GM23338 (cell line): ENCODE data around the gene MCTP1. TPM values are rescaled to one million over a fixed set of nuclear protein-coding genes. Genes with fewer than 3 reads are reported as not detected.

ENCODE experiments used
- ATAC-seq: fragments of 200-7000 bp; cut with Tn5 transposase; 3 replicates; pipeline ENCODE4 v1.9.1; 2020
- DNase-seq: peaks from one replicate; pipeline ENCODE4 v3.0.0-alpha.2; 2015; ENCODE audit warnings: low spot score
- H2AFZ ChIP-seq: fragments of 200-600 bp; sonication (generic); 2 replicates; pipeline ENCODE4 v1.8.0; 2016; ENCODE audit warnings: antibody characterized with exemption, mild to moderate bottlenecking, moderate library complexity
- H3F3A ChIP-seq: fragments of 200-600 bp; sonication (generic); replicated peaks from 2 replicates; pipeline ENCODE4 v1.8.0; 2017; ENCODE audit warnings: antibody characterized with exemption, mixed run types, low read depth
- H3K27ac ChIP-seq: fragments of 200-600 bp; sonication (generic); 2 replicates; pipeline ENCODE4 v1.6.1; 2016; ENCODE audit warnings: low read depth
- H3K27me3 ChIP-seq: fragments of 200-600 bp; sonication (generic); 2 replicates; pipeline ENCODE4 v1.8.0; 2016; ENCODE audit warnings: mild to moderate bottlenecking, mixed run types, moderate library complexity; ENCODE audit not compliant: insufficient read depth
- H3K36me3 ChIP-seq: fragments of 200-600 bp; sonication (generic); 2 replicates; pipeline ENCODE4 v1.8.0; 2016; ENCODE audit warnings: mild to moderate bottlenecking; ENCODE audit not compliant: insufficient read depth
- H3K4me1 ChIP-seq: fragments of 200-600 bp; sonication (generic); 2 replicates; pipeline ENCODE4 v1.8.0; 2016; ENCODE audit warnings: mild to moderate bottlenecking, moderate library complexity; ENCODE audit not compliant: insufficient read depth
- H3K4me2 ChIP-seq: fragments of 200-600 bp; sonication (generic); 2 replicates; pipeline ENCODE4 v1.7.1; 2017; ENCODE audit warnings: mixed run types
- H3K4me3 ChIP-seq: fragments of 200-600 bp; sonication (generic); 2 replicates; pipeline ENCODE4 v1.6.1; 2016; ENCODE audit warnings: mixed run types
- H3K79me2 ChIP-seq: fragments of 200-600 bp; sonication (generic); replicated peaks from 2 replicates; pipeline ENCODE4 v1.8.0; 2017; ENCODE audit warnings: mild to moderate bottlenecking; ENCODE audit not compliant: insufficient read depth
- H3K9me2 ChIP-seq: fragments of 200-600 bp; sonication (generic); 2 replicates; pipeline ENCODE4 v1.8.0; 2017; ENCODE audit not compliant: insufficient read depth
- H4K20me1 ChIP-seq: fragments of 200-600 bp; sonication (generic); replicated peaks from 2 replicates; pipeline ENCODE4 v1.8.0; 2017; ENCODE audit warnings: mild to moderate bottlenecking; ENCODE audit not compliant: insufficient read depth
- H3K27ac Mint-ChIP-seq: 2 replicates; pipeline ENCODE4 v1.8.0; 2020; ENCODE audit warnings: inconsistent platforms, mild to moderate bottlenecking, moderate library complexity, mixed read lengths
- H3K27me3 Mint-ChIP-seq: 3 replicates; pipeline ENCODE4 v1.8.0; 2022; ENCODE audit warnings: low read depth, mild to moderate bottlenecking, moderate library complexity, mixed read lengths, inconsistent platforms; ENCODE audit not compliant: insufficient read depth, poor library complexity
- H3K36me3 Mint-ChIP-seq: 3 replicates; pipeline ENCODE4 v1.8.0; 2021; ENCODE audit warnings: low read depth, mild to moderate bottlenecking, inconsistent platforms, moderate library complexity, mixed read lengths
- H3K4me1 Mint-ChIP-seq: 3 replicates; pipeline ENCODE4 v1.8.0; 2020; ENCODE audit warnings: mild to moderate bottlenecking, inconsistent platforms, mixed read lengths
- H3K4me3 Mint-ChIP-seq: 3 replicates; pipeline ENCODE4 v1.8.0; 2021; ENCODE audit warnings: moderate library complexity, mild to moderate bottlenecking, inconsistent platforms, mixed read lengths
- H3K9me3 Mint-ChIP-seq: 3 replicates; pipeline ENCODE4 v1.8.0; 2020; ENCODE audit warnings: moderate library complexity, mild to moderate bottlenecking, inconsistent platforms, mixed read lengths
- ETS1 ChIP-seq: IDR thresholded peaks from 2 replicates; pipeline ENCODE4 v1.6.1; 2016; ENCODE audit warnings: antibody characterized with exemption
- EZH2 ChIP-seq: fragments of 200-600 bp; sonication (generic); IDR thresholded peaks from one replicate; pipeline ENCODE4 v1.8.0; 2017; ENCODE audit warnings: antibody characterized with exemption, mild to moderate bottlenecking, low read depth; ENCODE audit not compliant: unreplicated experiment
- EZH2phosphoT487 ChIP-seq: fragments of 200-600 bp; sonication (generic); IDR thresholded peaks from one replicate; pipeline ENCODE4 v1.8.1; 2018; ENCODE audit warnings: antibody characterized with exemption; ENCODE audit not compliant: unreplicated experiment
- JUNB ChIP-seq: IDR thresholded peaks from one replicate; pipeline ENCODE4 v1.6.1; 2016; ENCODE audit warnings: antibody characterized with exemption; ENCODE audit not compliant: unreplicated experiment
- POLR2AphosphoS5 ChIP-seq: IDR thresholded peaks from 2 replicates; pipeline ENCODE4 v1.6.1; 2016; ENCODE audit warnings: antibody characterized with exemption, low read depth
- REST ChIP-seq: IDR thresholded peaks from one replicate; pipeline ENCODE4 v1.6.1; 2018; ENCODE audit warnings: antibody characterized with exemption; ENCODE audit not compliant: unreplicated experiment
- STAT1 ChIP-seq: IDR thresholded peaks from one replicate; pipeline ENCODE4 v1.6.1; 2016; ENCODE audit warnings: antibody characterized with exemption; ENCODE audit not compliant: unreplicated experiment
- ZNF331 ChIP-seq: fragments of 250-450 bp; sonication (Bioruptor Pico); IDR thresholded peaks from 2 replicates; pipeline ENCODE4 v1.5.0; 2020; ENCODE audit warnings: low read depth, mild to moderate bottlenecking, moderate library complexity
- polyA plus RNA-seq: library from polyadenylated mRNA; unstranded; fragments of >200 nt; fragmentation: Nextera tagmentation; extraction: Ambion mirVana; gene quantifications from 2 replicates; pipeline ENCODE4 v1.2.1, GENCODE V29; 2016
- total RNA-seq: library from RNA; depleted of rRNA; stranded (reverse); fragments of >200 nt; shearing (Covaris generic); gene quantifications from 2 replicates; pipeline ENCODE4 v1.2.3, GENCODE V29; 2014
- TF ChIP-seq, protein P1 (sequence below): fragments of 250-450 bp; sonication (Bioruptor Pico); IDR thresholded peaks from 2 replicates; pipeline ENCODE4 v1.5.0; 2020; ENCODE audit warnings: mild to moderate bottlenecking, moderate library complexity

MCTP1 gene
- total and polyA plus RNA-seq, 2 experiments from 2014 or later, result 3.7 to 4.2 TPM

DNA sequence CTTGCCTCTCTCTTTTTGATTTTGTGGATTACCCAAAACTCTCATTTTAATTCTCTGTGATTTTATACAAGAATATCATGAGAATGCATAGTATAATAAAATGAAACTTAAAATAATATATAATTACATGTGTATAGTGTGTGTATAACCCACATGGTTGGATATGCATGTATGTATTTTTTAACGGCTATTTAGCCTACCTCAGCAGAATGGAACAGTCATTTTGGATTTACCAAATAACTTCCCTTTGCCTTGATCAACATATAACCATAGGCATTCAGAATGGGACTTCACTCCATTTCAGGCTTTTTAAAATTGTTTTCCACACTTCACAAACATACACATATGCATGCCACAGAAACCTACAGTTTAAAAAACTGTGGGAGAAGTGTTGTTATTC lies 505.2 kb downstream of the MCTP1 start (continued):
- TF ChIP-seq REST, result no peak
- TF ChIP-seq JUNB, result no peak
- no peak for TF ChIP-seq ZNF331 (CRISPR knock-in tag)
- TF ChIP-seq POLR2AphosphoS5, result no peak
- TF ChIP-seq ETS1, result no peak
- TF ChIP-seq STAT1, result no peak

DNA sequence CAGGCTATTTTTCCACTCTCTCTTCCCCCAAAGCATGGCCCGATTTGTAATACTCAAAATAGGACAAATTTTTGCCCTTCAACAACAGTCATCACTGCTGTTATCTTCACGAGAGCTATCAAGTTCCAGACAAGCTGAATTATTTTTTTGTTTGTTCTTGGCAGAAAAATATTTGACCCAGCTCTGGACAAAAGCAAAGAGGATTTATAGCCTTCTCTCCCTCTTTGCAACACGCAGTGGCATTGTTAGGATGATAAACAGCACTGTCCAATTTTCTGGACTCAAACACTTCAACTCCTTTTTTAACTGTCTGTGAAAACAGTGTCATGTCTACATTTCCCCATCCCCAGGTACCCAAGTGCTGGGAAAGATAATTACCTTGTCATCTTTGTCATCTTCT lies 506.2 kb downstream of the MCTP1 start:
- Mint-ChIP-seq H3K36me3 (no peaks in the 10 kb centered on the region), H3K27ac (0 out of 2 replicates have a peak overlapping the region, but pooled peaks have one; percentile 25), H3K4me1 (peaks cover 14% of the 10 kb centered on the region), H3K4me3 (no peak overlapping the region), H3K27me3 (peaks cover 3% of the 10 kb centered on the region), H3K9me3 (no peaks in the 10 kb centered on the region)
- ATAC-seq (no peak), DNase-seq (no peak)
- H3K36me3 ChIP-seq, result no peaks in the 10 kb centered on the region
- no peaks in the 10 kb centered on the region for H3F3A ChIP-seq
- H3K27me3 ChIP-seq, result no peaks in the 10 kb centered on the region
- peak overlapping the region; percentile 74 for H2AFZ ChIP-seq
- H3K79me2 ChIP-seq, result no peaks in the 10 kb centered on the region
- H4K20me1 ChIP-seq, result no peaks in the 10 kb centered on the region
- H3K4me3 ChIP-seq, result no peak overlapping the region
- no peaks in the 10 kb centered on the region for H3K4me1 ChIP-seq
- no peak overlapping the region for H3K4me2 ChIP-seq
- no peaks in the 10 kb centered on the region for H3K9me2 ChIP-seq
- no peak overlapping the region for H3K27ac ChIP-seq
- no peak for TF ChIP-seq JUNB
- no peak for TF ChIP-seq ETS1
- TF ChIP-seq, protein P1, sequence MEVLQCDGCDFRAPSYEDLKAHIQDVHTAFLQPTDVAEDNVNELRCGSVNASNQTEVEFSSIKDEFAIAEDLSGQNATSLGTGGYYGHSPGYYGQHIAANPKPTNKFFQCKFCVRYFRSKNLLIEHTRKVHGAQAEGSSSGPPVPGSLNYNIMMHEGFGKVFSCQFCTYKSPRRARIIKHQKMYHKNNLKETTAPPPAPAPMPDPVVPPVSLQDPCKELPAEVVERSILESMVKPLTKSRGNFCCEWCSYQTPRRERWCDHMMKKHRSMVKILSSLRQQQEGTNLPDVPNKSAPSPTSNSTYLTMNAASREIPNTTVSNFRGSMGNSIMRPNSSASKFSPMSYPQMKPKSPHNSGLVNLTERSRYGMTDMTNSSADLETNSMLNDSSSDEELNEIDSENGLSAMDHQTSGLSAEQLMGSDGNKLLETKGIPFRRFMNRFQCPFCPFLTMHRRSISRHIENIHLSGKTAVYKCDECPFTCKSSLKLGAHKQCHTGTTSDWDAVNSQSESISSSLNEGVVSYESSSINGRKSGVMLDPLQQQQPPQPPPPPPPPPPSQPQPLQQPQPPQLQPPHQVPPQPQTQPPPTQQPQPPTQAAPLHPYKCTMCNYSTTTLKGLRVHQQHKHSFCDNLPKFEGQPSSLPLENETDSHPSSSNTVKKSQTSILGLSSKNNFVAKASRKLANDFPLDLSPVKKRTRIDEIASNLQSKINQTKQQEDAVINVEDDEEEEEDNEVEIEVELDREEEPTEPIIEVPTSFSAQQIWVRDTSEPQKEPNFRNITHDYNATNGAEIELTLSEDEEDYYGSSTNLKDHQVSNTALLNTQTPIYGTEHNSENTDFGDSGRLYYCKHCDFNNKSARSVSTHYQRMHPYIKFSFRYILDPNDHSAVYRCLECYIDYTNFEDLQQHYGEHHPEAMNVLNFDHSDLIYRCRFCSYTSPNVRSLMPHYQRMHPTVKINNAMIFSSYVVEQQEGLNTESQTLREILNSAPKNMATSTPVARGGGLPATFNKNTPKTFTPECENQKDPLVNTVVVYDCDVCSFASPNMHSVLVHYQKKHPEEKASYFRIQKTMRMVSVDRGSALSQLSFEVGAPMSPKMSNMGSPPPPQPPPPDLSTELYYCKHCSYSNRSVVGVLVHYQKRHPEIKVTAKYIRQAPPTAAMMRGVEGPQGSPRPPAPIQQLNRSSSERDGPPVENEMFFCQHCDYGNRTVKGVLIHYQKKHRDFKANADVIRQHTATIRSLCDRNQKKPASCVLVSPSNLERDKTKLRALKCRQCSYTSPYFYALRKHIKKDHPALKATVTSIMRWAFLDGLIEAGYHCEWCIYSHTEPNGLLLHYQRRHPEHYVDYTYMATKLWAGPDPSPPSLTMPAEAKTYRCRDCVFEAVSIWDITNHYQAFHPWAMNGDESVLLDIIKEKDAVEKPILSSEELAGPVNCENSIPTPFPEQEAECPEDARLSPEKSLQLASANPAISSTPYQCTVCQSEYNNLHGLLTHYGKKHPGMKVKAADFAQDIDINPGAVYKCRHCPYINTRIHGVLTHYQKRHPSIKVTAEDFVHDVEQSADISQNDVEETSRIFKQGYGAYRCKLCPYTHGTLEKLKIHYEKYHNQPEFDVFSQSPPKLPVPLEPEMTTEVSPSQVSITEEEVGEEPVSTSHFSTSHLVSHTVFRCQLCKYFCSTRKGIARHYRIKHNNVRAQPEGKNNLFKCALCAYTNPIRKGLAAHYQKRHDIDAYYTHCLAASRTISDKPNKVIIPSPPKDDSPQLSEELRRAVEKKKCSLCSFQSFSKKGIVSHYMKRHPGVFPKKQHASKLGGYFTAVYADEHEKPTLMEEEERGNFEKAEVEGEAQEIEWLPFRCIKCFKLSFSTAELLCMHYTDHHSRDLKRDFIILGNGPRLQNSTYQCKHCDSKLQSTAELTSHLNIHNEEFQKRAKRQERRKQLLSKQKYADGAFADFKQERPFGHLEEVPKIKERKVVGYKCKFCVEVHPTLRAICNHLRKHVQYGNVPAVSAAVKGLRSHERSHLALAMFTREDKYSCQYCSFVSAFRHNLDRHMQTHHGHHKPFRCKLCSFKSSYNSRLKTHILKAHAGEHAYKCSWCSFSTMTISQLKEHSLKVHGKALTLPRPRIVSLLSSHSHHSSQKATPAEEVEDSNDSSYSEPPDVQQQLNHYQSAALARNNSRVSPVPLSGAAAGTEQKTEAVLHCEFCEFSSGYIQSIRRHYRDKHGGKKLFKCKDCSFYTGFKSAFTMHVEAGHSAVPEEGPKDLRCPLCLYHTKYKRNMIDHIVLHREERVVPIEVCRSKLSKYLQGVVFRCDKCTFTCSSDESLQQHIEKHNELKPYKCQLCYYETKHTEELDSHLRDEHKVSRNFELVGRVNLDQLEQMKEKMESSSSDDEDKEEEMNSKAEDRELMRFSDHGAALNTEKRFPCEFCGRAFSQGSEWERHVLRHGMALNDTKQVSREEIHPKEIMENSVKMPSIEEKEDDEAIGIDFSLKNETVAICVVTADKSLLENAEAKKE (CRISPR knock-in tag), result no peak
- no peak for TF ChIP-seq EZH2
- TF ChIP-seq POLR2AphosphoS5, result no peak
- TF ChIP-seq EZH2phosphoT487, result no peak
